GM12874 (cell line): Measurements from ENCODE around the gene LRCH1.

ENCODE experiments used
- TF ChIP-seq, protein P1 (sequence below): IDR thresholded peaks from 2 replicates; pipeline ENCODE4 v1.5.1; 2011; ENCODE audit warnings: low read depth, mild to moderate bottlenecking, control low read depth, low read length, moderate library complexity; ENCODE audit not compliant: insufficient read depth

Gene LRCH1

DNA sequence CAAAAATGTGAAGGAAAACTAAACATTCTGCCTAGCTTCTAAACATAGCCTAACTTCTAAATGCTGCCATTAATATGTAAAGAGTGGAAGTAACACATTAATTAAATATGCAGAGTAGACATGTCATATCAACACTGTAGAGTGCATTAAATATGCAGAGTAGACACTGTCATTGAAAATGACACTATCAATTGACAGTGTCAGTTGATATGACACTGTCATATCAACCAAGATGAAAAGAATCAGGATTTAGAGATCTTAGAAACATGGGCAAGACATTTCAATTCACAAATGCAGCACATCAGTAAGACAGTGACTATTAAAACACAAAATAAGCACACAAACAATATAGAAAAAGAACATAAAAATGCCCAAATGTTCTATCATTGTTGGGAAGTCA lies 218.7 kb downstream of the LRCH1 start:
- TF ChIP-seq, protein P1, sequence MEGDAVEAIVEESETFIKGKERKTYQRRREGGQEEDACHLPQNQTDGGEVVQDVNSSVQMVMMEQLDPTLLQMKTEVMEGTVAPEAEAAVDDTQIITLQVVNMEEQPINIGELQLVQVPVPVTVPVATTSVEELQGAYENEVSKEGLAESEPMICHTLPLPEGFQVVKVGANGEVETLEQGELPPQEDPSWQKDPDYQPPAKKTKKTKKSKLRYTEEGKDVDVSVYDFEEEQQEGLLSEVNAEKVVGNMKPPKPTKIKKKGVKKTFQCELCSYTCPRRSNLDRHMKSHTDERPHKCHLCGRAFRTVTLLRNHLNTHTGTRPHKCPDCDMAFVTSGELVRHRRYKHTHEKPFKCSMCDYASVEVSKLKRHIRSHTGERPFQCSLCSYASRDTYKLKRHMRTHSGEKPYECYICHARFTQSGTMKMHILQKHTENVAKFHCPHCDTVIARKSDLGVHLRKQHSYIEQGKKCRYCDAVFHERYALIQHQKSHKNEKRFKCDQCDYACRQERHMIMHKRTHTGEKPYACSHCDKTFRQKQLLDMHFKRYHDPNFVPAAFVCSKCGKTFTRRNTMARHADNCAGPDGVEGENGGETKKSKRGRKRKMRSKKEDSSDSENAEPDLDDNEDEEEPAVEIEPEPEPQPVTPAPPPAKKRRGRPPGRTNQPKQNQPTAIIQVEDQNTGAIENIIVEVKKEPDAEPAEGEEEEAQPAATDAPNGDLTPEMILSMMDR = no peak

- TF ChIP-seq, protein P1 = no peak
Measured at GRCh38 chr13:46773541-46773940, 220.6 kb downstream of the LRCH1 start.

DNA sequence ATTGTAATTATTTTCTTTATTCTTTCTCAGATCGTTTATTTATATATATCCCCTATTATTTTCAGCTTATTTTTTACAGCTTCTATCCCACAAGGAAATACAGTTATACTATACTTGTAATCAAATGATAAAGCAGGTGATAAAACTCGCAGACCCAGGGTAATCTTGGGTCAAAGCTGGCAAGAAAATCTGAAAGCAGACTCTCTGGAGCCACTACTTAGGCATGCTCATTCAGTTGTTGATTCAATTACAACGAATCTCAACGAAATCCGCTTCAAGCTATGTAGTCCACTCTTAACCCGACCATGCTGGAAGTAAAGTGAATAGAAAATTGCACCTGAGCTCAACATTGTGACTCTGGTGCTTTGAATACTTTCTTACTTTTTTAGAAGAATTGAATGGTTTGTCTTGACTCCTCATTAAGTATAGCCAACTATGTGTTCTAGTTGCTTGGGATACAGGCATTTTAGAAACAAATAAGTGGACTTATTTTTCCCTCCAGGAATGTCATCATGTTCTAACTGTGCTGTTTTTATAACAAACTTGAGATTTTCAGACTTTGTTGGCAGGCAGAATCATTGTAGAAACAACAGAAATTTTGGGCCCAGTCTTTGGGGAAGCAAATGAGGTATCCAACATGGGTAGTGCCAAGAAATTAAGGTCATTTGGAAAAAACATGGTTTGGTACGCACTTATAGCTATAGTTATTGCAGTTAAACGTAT lies 222.6 kb downstream of the LRCH1 start:
- TF ChIP-seq, protein P1 = no peak

DNA sequence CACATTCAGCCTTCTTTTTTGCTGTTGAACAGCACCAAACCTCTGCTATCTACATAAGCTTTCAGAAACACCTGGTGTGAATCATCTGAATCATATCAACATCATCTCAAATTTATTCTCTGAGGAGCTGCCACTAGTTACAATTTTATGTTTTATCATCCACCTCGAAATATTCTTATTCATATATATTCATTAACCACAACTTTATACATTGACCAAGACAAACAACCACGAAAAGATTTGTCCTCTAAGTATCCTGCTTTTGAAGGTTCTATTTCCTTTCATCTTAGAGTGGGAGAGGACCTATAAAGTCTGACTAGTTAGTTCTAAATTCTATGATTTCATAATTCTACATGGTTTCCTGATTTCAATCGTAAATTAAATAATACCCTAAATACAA lies 225.1 kb downstream of the LRCH1 start:
- TF ChIP-seq, protein P1 = no peak

GRCh38 chr13:46778890-46779289 lies 225.9 kb downstream of the LRCH1 start:
- TF ChIP-seq, protein P1 = no peak

- TF ChIP-seq, protein P1 = no peak
Measured at GRCh38 chr13:46782066-46782465, 229.1 kb downstream of the LRCH1 start.

- TF ChIP-seq, protein P1 = no peak
Measured at GRCh38 chr13:46782691-46783090, 229.7 kb downstream of the LRCH1 start.

GRCh38 chr13:46783504-46783903 lies 230.5 kb downstream of the LRCH1 start:
- TF ChIP-seq, protein P1 = no peak
